Liver (tissue), 3 donors: ENCODE results near the gene LGALS9.

Experiments
- CTCF ChIP-seq: fragments of 150-350 bp; IDR thresholded peaks from 2 replicates; pipeline ENCODE4 v1.5.1; 2017; ENCODE audit warnings: improper control_type of control experiment, low read depth, low read length; ENCODE audit not compliant: missing input control
- RAD21 ChIP-seq, 2 donors: IDR thresholded peaks; 2 replicates each; pipeline ENCODE4 v1.6.1; 2016; ENCODE audit warnings: antibody characterized with exemption in 2 of 2, mild to moderate bottlenecking in 2 of 2
- REST ChIP-seq: IDR thresholded peaks from 2 replicates; pipeline ENCODE4 v1.6.1; 2016; ENCODE audit warnings: antibody characterized with exemption, mild to moderate bottlenecking
- donor health status: healthy.
- donor health status: healthy.

GRCh38 chr17:27647765-27648164, 16.8 kb downstream of the LGALS9 start:
- TF ChIP-seq RAD21 (IDR thresholded peaks at IDR 0.05) (no peak), CTCF (no peak), REST (no peak)
